Right renal pelvis (tissue), 4 donors: ENCODE measurements around the gene SLCO1C1. TPM values are rescaled to one million over a fixed set of nuclear protein-coding genes. Genes with fewer than 3 reads are reported as not detected.

ENCODE experiments used
- DNase-seq, 4 donors: peaks; one replicate each; pipeline ENCODE4 v3.0.0-alpha.2; 2013; ENCODE audit warnings: low read depth in 4 of 4, low spot score in 3 of 4, missing footprints in 1 of 4
- polyA plus RNA-seq, 4 donors: library from polyadenylated mRNA; unstranded; fragments of 120-200 nt; gene quantifications; one replicate each; pipeline ENCODE4 v1.2.1, GENCODE V29; 2013; ENCODE audit not compliant: insufficient read length in 4 of 4

SLCO1C1 gene
- polyA plus RNA-seq, 4 donors: 0.60 to 1.2 (median 0.89) TPM

DNA sequence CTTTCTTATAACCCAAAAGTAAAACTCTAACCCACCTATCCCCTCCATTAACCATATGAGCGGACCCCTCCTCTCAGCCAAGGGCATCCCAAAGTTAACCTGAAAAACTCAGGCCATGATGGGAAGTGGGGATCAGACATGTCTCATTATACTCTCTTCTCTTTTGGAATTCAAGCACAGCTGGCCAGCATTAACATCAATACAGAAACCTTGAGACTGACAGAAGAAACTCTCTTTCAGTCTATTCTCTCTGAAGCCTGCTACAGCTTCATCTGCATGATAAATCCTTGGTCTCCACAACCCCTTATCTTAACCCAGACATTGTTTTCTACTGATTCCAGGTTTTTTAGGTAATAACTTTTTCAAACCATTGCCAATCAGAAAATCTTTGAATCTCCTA, 97.8 kb downstream of the SLCO1C1 start:
- DNase-seq: no peak

DNA sequence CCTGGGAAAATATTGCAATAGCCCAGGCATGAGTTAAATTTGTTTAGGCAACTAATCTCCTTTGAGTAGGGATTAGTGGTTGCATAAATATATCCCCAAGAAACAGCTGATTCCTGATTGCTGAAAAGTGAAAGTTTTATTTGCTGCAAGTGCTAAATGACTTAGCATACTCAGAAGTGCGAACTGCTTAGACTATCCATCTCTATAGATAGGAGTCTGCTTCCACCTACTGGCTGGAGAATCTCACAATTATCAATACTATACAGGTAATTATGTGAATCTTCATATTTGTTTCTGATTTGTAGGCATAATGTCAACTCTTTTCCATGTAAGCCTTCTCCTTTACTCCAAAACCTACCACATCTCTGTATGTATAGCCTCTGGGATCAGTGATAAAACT, 103.4 kb downstream of the SLCO1C1 start:
- no peak for DNase-seq

- no peak for DNase-seq
Measured at GRCh38 chr12:20800160-20800559, 105.0 kb downstream of the SLCO1C1 start.

DNA sequence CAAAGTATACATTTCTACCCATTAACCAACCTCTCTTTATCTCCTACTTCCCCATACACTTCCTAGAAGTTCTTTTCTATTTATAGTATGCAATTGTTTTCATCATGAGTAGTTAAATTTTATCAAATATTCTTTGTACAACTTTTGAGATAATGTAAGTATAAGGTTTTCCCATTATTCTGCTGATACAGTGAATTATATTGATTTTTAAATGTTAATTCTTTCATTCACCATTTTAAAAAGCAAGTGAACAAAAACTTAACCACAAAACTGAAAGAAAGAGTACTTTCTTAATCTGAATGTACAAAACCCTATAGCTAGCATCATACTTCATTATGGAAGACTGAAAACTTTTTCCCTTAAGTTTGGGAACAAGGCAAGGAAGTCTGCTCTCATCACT, 105.9 kb downstream of the SLCO1C1 start:
- DNase-seq: no peak

Other genes starting within 250 kb of the SLCO1C1 start
- gene SLCO1B3, start 115.4 kb downstream of the SLCO1C1 start, polyA plus RNA-seq: not detected